ENCODE data around the gene AARS1.
"Not testable (repeated sequence)": the region's sequence is repeated elsewhere in the genome, so short reads cannot be mapped to it uniquely, and the experiment has no call there.

The AARS1 gene

GRCh38 chr16:70224645-70225044 lies 64.7 kb downstream of the AARS1 start:
- DNase-seq (ENCODE audit: low spot score), result not testable (repeated sequence)

DNA sequence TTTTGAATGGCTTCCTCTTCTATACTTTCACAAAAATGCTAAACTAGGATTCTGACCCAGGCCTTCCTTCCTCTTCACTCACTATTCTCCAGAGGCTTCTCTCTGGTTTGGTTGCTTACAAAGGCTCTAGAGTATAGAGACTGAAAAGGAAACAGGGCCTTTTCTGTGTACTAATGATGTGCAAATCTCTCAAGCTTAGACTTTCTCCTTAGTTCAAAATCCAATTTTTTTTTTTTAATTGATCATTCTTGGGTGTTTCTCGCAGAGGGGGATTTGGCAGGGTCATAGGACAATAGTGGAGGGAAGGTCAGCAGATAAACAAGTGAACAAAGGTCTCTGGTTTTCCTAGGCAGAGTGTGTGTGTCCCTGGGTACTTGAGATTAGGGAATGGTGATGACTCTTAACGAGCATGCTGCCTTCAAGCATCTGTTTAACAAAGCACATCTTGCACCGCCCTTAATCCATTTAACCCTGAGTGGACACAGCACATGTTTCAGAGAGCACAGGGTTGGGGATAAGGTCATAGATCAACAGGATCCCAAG lies 65.3 kb downstream of the AARS1 start:
- DNase-seq (ENCODE audit: low spot score), result not testable (repeated sequence)

DNA sequence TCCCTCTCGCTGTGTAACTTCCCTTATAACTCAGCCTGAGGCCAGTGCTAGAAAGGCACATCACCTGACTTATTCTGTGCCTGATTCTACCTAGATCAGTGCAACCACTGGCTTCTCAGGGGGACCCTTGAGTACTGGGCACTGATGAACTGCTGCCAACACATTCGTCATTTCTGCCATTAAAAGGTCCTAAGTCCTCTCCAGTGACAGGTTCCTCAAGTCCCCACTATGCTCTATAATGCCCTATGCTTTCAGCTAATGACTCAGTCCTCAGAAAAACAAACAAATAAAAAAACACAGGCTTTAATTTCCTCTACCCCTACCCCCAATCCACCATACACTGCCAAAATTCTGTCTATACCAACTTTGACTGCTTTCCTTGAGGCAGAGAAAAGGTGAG lies 66.1 kb downstream of the AARS1 start:
- not testable (repeated sequence) for DNase-seq (ENCODE audit: low spot score)

GRCh38 chr16:70222574-70222973 lies 66.7 kb downstream of the AARS1 start:
- DNase-seq (ENCODE audit: low spot score), result not testable (repeated sequence)

- not testable (repeated sequence) for DNase-seq (ENCODE audit: low spot score)
Measured at GRCh38 chr16:70218586-70218985, 70.7 kb downstream of the AARS1 start.

DNA sequence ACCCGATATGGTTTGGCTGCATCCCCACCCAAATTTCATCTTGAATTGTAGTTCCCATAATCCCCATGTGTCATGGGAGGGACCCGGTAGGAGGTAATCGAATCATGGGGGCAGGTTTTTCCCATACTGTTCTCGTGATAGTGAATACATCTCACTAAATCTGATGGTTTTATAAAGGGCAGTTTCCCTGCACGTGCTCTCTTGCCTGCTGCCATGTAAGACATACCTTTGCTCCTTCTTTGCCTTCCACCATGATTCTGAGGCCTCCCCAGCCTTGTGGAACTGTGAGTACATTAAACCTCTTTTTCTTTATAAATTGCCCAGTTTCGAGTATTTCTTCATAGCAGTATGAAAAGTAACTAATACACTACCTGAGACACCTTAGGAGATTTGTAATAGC lies 82.9 kb downstream of the AARS1 start:
- not testable (repeated sequence) for DNase-seq (ENCODE audit: low spot score)

GRCh38 chr16:70204668-70205405 lies 84.5 kb downstream of the AARS1 start:
- not testable (repeated sequence) for DNase-seq (ENCODE audit: low spot score)

GRCh38 chr16:70204010-70204409 lies 85.3 kb downstream of the AARS1 start:
- not testable (repeated sequence) for DNase-seq (ENCODE audit: low spot score)

DNA sequence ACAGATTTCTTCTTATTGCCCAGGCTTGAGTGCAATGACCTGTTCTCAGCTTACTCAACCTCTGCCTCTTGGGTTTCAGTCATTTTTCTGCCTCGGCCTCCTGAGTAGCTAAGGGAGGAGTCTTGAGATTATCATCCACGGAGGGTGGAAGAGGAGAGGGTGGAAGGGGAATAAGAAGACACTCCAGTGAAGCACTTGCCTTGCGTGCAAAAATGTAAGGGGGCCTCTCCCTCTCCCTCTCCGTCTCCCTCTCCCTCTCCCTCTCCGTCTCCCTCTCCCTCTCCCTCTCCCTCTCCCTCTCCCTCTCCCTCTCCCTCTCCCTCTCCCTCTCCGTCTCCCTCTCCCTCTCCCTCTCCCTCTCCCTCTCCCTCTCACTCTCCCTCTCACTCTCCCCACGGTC lies 85.8 kb downstream of the AARS1 start:
- DNase-seq (ENCODE audit: low spot score), result not testable (repeated sequence)
